ENCODE data around the gene PSTPIP2. TPM values are rescaled to one million over a fixed set of nuclear protein-coding genes. Genes with fewer than 3 reads are reported as not detected.
"Not testable (repeated sequence)": the region's sequence is repeated elsewhere in the genome, so short reads cannot be mapped to it uniquely, and the experiment has no call there.

Gene PSTPIP2
- total RNA-seq, 1 donor from 2014 or later, result 9.6 TPM

DNA sequence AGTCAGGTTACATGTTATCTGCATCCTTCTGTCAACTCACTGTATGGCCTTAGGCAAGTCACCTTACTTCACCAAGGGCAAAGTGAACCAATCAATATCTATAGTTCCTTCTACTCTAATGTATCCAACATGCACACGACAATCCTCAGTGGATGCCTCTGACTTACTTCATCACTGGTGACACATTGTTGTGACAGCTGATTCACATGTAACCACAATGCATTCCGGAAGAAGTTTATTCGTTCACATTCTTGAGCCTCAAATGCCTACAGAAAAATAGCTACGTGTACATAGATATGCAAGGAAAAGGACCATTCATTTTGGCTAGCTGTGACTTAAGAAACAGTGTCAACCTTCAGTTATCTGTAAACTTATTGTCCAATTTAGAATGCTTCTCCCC, 78.6 kb downstream of the PSTPIP2 start:
- DNase-seq (ENCODE audit: extremely low spot score, unreplicated experiment), result no peak
- TF ChIP-seq, protein P1, sequence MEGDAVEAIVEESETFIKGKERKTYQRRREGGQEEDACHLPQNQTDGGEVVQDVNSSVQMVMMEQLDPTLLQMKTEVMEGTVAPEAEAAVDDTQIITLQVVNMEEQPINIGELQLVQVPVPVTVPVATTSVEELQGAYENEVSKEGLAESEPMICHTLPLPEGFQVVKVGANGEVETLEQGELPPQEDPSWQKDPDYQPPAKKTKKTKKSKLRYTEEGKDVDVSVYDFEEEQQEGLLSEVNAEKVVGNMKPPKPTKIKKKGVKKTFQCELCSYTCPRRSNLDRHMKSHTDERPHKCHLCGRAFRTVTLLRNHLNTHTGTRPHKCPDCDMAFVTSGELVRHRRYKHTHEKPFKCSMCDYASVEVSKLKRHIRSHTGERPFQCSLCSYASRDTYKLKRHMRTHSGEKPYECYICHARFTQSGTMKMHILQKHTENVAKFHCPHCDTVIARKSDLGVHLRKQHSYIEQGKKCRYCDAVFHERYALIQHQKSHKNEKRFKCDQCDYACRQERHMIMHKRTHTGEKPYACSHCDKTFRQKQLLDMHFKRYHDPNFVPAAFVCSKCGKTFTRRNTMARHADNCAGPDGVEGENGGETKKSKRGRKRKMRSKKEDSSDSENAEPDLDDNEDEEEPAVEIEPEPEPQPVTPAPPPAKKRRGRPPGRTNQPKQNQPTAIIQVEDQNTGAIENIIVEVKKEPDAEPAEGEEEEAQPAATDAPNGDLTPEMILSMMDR (conservative IDR thresholded peaks at IDR 0.05), result no peak
- Mint-ChIP-seq H3K9me3 (no peaks in the 10 kb centered on the region), H3K4me3 (no peak overlapping the region), H3K27me3 (no peaks in the 10 kb centered on the region), H3K27ac (peak overlapping the region; percentile 4), H3K36me3 (peaks cover 8% of the 10 kb centered on the region), H3K4me1 (ENCODE audit: unreplicated experiment) (peaks cover 4% of the 10 kb centered on the region)

DNA sequence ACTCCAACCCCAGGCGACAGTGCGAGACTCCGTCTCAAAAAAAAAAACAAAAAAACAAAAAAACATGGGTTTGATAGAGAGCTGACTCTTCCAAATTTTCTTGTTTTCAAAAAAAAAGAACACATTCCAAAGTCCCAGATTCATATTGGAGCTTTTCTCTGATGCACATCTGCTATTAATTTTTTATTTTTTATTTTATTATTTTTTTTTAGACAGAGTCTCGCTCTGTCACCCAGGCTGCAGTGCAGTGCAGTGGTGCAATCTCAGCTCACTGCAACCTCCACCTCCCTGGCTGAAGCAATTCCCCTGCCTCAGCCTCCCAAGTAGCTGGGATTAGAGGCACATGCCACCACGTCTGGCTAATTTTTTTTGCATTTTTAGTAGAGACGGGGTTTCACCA, 79.5 kb downstream of the PSTPIP2 start:
- H3K27ac Mint-ChIP-seq; H3K4me3 Mint-ChIP-seq; H3K9me3 Mint-ChIP-seq; H3K27me3 Mint-ChIP-seq; DNase-seq (ENCODE audit: extremely low spot score, unreplicated experiment); H3K4me1 Mint-ChIP-seq (ENCODE audit: unreplicated experiment): not testable (repeated sequence)
- peaks cover 13% of the 10 kb centered on the region for H3K36me3 Mint-ChIP-seq

DNA sequence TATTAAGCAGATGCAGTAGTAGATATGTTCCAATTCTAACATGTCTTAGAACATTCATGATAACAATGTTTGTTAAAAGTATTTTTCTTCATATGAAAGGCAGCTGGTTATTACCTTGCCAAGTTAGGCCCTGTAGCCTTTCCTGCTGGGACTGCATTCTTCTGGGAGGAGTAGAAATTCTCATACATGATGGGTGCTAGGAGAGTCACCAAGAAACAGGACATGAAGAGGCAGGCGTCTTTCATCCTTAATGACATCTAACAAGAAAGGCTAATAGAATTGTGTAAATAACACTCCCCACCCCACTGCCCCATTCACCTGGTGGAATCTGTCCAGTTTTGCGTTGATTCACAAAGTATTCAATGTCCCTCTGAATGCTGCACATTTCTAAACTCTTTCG, 80.3 kb downstream of the PSTPIP2 start:
- Mint-ChIP-seq H3K4me1 (ENCODE audit: unreplicated experiment) (no peaks in the 10 kb centered on the region), H3K27ac (no peak overlapping the region), H3K36me3 (peaks cover 13% of the 10 kb centered on the region), H3K27me3 (no peaks in the 10 kb centered on the region), H3K4me3 (no peak overlapping the region), H3K9me3 (no peaks in the 10 kb centered on the region)
- no peak for DNase-seq (ENCODE audit: extremely low spot score, unreplicated experiment)
- TF ChIP-seq, protein P1 (conservative IDR thresholded peaks at IDR 0.05), result no peak

DNA sequence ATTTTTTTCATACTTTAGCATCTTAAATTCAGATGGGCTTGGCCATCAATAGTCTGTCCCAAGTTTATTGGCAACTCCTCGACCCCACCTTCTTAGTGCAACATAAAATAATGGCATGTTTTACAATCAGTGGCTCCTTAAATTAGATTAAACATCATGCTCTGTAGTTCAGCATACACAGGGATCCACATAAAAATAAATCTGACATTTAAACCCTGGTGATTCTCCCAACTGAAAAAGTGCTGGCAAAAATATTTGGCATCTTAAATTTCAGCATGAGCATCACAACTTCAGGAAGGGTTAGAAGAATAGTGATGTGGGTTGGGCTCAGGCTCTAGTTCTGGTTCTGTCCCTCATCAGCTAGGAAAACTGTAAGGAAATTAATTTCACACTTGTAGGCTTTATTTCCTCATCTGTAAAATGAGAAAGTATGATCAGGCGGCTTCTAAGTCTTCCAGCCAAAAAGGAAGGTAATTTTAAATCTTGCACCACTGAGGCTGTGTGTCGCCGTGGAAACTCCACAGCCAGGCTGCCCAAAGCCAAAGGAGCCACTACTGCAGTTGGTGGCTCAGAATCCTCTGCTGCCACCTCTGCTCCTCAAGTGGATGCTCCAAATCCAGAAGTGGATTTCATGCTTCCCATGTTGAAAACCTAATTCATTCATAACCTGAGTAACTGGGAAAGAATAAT, 87.4 kb downstream of the PSTPIP2 start:
- DNase-seq (ENCODE audit: extremely low spot score, unreplicated experiment), result no peak
- Mint-ChIP-seq H3K36me3 (peaks cover 10% of the 10 kb centered on the region), H3K4me3 (no peak overlapping the region), H3K4me1 (ENCODE audit: unreplicated experiment) (no peaks in the 10 kb centered on the region), H3K27ac (no peak overlapping the region), H3K9me3 (no peaks in the 10 kb centered on the region), H3K27me3 (no peaks in the 10 kb centered on the region)
- TF ChIP-seq, protein P1 (conservative IDR thresholded peaks at IDR 0.05), result no peak

DNA sequence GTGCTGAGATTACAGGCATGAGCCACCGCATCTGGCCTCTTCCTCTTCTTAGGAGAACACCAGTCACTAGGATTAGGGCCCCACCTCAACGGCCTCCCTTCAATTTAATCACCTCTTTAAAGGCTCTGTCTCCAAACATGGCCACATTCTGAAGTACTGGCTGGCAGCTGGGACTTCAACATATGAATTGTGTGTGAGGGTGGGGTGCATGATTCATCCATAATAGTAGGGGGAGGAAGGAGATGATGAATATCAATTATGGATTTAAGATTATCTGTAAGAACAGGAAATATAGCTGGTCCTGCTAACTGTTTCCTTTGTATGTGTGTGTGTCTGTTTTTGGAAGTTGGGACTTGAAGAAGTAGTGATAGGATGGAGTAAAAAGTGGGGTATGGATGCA, 90.2 kb downstream of the PSTPIP2 start:
- TF ChIP-seq, protein P1 (conservative IDR thresholded peaks at IDR 0.05), result no peak
- H3K4me3 Mint-ChIP-seq, result no peak overlapping the region
- H3K27ac Mint-ChIP-seq, result no peak overlapping the region
- H3K4me1 Mint-ChIP-seq (ENCODE audit: unreplicated experiment), result no peaks in the 10 kb centered on the region
- no peaks in the 10 kb centered on the region for H3K36me3 Mint-ChIP-seq
- no peaks in the 10 kb centered on the region for H3K27me3 Mint-ChIP-seq
- no peak for DNase-seq (ENCODE audit: extremely low spot score, unreplicated experiment)
- no peaks in the 10 kb centered on the region for H3K9me3 Mint-ChIP-seq

DNA sequence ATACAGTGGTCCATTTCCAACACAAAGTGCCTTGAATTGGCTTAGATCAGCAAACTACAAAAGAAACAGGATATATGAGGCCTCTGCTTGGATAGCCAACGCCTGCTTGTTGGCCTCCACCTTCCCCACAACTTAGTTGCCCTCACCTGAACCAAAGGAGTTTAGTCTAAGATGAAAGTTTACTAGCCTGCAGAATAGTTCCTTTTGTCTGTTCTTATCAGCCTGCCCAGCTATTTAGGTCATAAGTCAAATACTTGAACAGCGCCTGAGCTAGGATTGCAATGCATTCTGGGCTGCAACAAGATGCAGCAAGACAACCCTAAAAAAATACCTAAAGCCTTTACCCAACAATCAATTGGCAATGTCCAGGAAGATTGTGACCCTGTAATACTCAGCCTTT, 91.8 kb downstream of the PSTPIP2 start:
- H3K36me3 Mint-ChIP-seq, result no peaks in the 10 kb centered on the region
- DNase-seq (ENCODE audit: extremely low spot score, unreplicated experiment), result no peak
- no peak overlapping the region for H3K4me3 Mint-ChIP-seq
- no peaks in the 10 kb centered on the region for H3K4me1 Mint-ChIP-seq (ENCODE audit: unreplicated experiment)
- no peaks in the 10 kb centered on the region for H3K9me3 Mint-ChIP-seq
- H3K27ac Mint-ChIP-seq, result no peak overlapping the region
- H3K27me3 Mint-ChIP-seq, result no peaks in the 10 kb centered on the region
- TF ChIP-seq, protein P1 (conservative IDR thresholded peaks at IDR 0.05), result no peak

Data from type B pancreatic cell (in vitro differentiated cells).